K562 (cell line): ENCODE results near the gene URI1.

ENCODE experiments used
- ARID2 ChIP-seq: fragments of 450-650 bp; IDR thresholded peaks from 2 replicates; pipeline ENCODE4 v1.6.1; 2017; ENCODE audit warnings: antibody characterized with exemption, mild to moderate bottlenecking
- CTCF ChIP-seq, 3 experiments: IDR thresholded peaks in 2 of 3; conservative IDR thresholded peaks in 1 of 3; 2 replicates each; pipeline ENCODE4 v1.5.1; 2011 to 2012; ENCODE audit warnings: low read length in 3 of 3, mild to moderate bottlenecking in 3 of 3, control low read depth in 2 of 3, improper control_type of control experiment in 1 of 3, inconsistent platforms in 1 of 3, low read depth in 1 of 3, mixed read lengths in 1 of 3, moderate library complexity in 1 of 3; ENCODE audit not compliant: insufficient read depth in 2 of 3
- ZNF398 ChIP-seq: fragments of 250-450 bp; sonication (Bioruptor Pico); IDR thresholded peaks from 2 replicates; pipeline ENCODE4 v1.8.0; 2021; ENCODE audit warnings: moderate library complexity, mild to moderate bottlenecking, inconsistent platforms
- ZNF589 ChIP-seq: fragments of 200-800 bp; sonication (Bioruptor generic); IDR thresholded peaks from 2 replicates; pipeline ENCODE4 v1.6.1; 2016; ENCODE audit warnings: low read depth, missing genetic modification characterization, missing compliant biosample characterization

- TF ChIP-seq ZNF398 (CRISPR knock-in tag) = no peak
- no peak for TF ChIP-seq ARID2
- TF ChIP-seq CTCF (IDR thresholded peaks at IDR 0.05 in 2 of 3, conservative IDR thresholded peaks at IDR 0.05 in 1 of 3; ENCODE audit: insufficient read depth in 2 of 3, low read depth in 1 of 3, low read length in 3 of 3) = no peak
- TF ChIP-seq ZNF589 (CRISPR knock-in tag) = no peak
These were observed 62.4 kb downstream of the URI1 start for GRCh38 chr19:30004403-30004802.
